GM18499 (cell line): ENCODE measurements around the gene DUSP10.

Experiments used
- ATAC-seq: cut with Tn5 transposase; IDR thresholded peaks from one replicate; pipeline ENCODE4 v1.9.1; 2021; ENCODE audit warnings: moderate number of reproducible peaks; ENCODE audit not compliant: insufficient read depth, unreplicated experiment

DUSP10 gene

GRCh38 chr1:221735999-221736398, 5.9 kb downstream of the DUSP10 start:
- ATAC-seq = no peak

- ATAC-seq = no peak
Observed at GRCh38 chr1:221734187-221734586, 7.7 kb downstream of the DUSP10 start.

DNA sequence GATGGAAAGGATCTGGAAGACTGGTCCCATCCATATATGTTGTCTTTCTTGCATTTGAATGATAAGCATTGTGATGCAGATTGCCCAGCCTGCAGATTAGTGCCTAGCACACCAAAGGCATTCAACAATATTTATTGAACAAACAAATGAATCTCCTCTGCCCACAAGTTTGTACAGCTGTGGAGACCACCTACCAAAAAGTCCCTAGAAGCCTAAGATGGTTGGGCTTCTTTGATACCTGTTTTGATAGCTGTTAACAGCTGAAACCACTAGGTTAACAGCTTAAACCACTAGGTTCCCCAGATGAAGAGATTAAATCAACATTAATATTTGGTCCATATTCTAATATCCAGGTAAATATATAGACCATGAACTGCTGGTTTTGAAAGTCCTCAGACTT, 9.8 kb downstream of the DUSP10 start:
- ATAC-seq = no peak

GRCh38 chr1:221729771-221730330, 12.0 kb downstream of the DUSP10 start:
- ATAC-seq = no peak

- no peak for ATAC-seq
Observed at GRCh38 chr1:221728037-221728505, 13.8 kb downstream of the DUSP10 start.

DNA sequence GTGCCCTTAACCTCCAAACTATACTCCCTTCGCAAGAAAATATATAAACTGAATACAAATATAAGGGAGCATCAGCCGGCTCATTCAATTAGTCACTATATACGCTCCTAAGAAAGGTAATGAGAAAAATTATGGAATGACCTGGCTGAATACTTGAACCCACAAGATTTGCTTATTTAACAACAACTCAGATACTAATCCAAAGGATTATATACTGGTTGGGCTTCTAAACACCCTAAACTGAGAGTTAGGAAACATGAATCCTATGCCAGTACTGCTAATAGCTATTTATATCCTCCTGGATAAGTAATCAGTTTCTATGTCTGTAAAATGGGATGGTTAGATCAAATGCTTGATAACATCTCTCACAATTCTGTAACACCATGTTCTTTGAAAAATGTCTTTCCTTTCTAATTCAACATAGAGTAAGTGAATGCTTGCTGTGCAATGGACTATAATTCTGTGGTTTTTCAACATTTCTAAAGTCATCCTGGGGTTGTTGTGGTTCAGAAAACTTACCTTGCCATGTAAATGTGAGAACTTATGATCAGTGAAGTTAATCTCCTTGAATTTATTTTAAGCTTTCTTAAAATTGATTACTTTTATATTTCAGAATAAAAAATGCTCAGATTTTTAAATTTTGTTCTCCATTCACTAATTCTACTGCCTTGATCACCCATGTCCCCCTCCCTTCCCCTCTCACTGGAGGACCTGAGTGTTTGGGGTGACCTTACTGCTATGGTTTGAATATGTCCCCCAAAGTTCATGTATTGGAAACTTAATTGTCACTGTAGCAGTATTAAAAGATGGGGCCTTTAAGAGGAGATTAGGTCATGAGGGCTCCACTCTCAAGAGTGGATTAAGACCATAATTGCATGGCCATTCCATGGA, 14.5 kb downstream of the DUSP10 start:
- ATAC-seq = no peak

- peak; percentile 59 for ATAC-seq
Observed at GRCh38 chr1:221725735-221726672, 15.9 kb downstream of the DUSP10 start.

DNA sequence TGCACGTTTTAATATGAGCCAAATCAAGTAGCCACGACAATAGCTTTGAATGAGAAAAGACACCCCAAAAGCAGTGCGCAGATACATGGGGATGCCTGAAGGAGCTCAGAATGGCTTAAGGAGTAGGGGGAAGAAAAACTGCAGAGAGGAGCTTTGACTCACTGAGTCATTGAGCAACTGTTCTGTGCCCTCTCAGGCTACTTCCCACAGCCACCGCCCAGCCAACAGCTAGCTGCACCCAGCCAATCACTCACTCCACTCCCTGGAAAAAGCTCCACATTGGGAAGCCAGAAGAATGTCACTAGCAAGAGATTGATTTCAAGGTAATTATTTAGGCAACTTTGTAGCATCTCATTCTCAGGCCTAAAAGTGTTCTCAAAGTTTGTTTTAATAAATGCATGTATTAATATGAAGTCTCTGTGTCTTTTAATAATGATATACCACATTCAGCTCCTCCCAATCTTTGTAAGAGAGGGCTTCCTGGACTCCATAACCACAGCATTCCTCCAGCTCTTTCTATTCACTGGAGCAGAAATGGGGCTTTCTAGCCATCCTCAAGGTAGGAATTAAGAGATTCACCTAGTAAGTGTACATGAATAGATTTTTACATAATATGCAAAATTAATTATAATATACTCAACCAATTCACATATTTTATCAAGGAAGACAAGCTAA, 16.8 kb downstream of the DUSP10 start:
- ATAC-seq = no peak

DNA sequence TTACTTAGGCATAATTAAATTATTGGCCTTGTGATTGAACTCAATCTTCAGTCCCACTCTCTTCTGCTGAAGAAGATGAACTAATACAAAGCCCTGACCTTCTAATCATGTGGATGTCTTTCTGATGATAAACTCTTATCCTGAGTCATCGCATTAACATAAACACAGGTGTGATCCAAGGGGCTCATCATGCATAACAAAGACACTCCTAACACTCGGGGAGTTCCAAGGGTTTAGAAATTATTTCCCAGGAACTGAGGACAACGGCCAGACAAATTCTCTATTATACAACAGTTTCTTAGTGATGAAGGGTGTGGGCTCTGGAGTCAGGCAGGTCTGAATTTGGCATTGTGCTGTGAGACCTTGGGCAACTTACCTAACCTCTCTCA, 18.0 kb downstream of the DUSP10 start:
- no peak for ATAC-seq

GRCh38 chr1:221723018-221723847, 18.7 kb downstream of the DUSP10 start:
- no peak for ATAC-seq

DNA sequence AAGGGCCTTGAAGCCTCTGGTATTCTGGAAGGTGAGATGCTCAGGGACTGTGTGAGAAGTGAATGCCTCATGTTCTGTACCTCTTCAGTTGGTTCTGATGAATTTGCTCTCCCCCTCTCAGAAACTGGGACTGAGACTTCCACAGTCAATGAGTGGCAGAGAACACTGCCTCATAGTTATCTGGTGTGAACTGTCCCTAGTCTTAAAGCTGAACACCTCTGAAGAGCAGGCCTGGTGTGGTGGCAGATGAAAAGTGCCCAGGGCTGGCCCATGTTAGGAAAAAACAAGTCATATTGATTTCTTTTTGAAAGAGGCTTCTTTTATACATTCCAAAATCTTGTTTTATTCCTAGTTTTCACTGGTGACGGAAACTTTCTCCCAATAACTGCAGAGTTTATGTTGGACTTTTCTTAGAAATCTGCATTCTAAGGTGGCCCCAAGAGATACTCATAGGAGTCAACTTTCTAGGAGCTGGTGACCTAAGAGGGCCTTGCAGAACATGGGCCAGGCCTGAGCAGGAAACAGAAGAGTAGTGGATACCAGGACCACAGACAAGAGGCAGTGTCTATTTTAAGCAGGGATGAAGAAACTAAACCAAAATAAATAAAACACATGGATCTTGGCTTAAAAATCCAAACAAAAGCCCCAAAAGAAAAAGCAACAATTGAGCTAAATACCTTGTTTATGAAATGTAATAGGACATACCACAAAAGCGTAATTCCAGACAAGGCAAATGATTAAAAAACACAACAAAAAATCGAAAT, 19.5 kb downstream of the DUSP10 start:
- ATAC-seq = no peak

GRCh38 chr1:221720545-221720944, 21.3 kb downstream of the DUSP10 start:
- ATAC-seq = no peak

- ATAC-seq = no peak
Observed at GRCh38 chr1:221719987-221720386, 21.9 kb downstream of the DUSP10 start.

- no peak for ATAC-seq
Observed at GRCh38 chr1:221719278-221719597, 22.7 kb downstream of the DUSP10 start.

GRCh38 chr1:221718381-221719277, 23.3 kb downstream of the DUSP10 start:
- ATAC-seq = no peak

GRCh38 chr1:221717485-221717853, 24.4 kb downstream of the DUSP10 start:
- ATAC-seq = no peak

GRCh38 chr1:221716713-221717484, 25.0 kb downstream of the DUSP10 start:
- no peak for ATAC-seq
